Stimulated activated CD4-positive, alpha-beta T cell treated with anti-CD3 and anti-CD28 coated beads, Interleukin-15, amount 100 ng/mL, for 24 hours (primary cell): ENCODE data around the gene FNDC3B.

Source experiments
- DNase-seq: peaks from one replicate; pipeline ENCODE4 v3.0.0-alpha.2; 2020

Gene FNDC3B

GRCh38 chr3:172056416-172056815 is 17.0 kb downstream of the FNDC3B start:
- no peak for DNase-seq

GRCh38 chr3:172057059-172057458 is 17.7 kb downstream of the FNDC3B start:
- DNase-seq = no peak

GRCh38 chr3:172057624-172058327 is 18.4 kb downstream of the FNDC3B start:
- no peak for DNase-seq

- DNase-seq = no peak
These were observed 20.2 kb downstream of the FNDC3B start for GRCh38 chr3:172059532-172059931.

- no peak for DNase-seq
These were observed 20.9 kb downstream of the FNDC3B start for GRCh38 chr3:172060234-172060633.

GRCh38 chr3:172061724-172062184 is 22.4 kb downstream of the FNDC3B start:
- DNase-seq = no peak

- no peak for DNase-seq
These were observed 23.4 kb downstream of the FNDC3B start for GRCh38 chr3:172062761-172063160.

- DNase-seq = no peak
These were observed 24.4 kb downstream of the FNDC3B start for GRCh38 chr3:172063456-172064432.

GRCh38 chr3:172065527-172065926 is 26.1 kb downstream of the FNDC3B start:
- DNase-seq = no peak

GRCh38 chr3:172065967-172066762 is 26.8 kb downstream of the FNDC3B start:
- no peak for DNase-seq

GRCh38 chr3:172066880-172067796 is 27.8 kb downstream of the FNDC3B start:
- DNase-seq = no peak

GRCh38 chr3:172067837-172068440 is 28.6 kb downstream of the FNDC3B start:
- DNase-seq = no peak

- no peak for DNase-seq
These were observed 29.6 kb downstream of the FNDC3B start for GRCh38 chr3:172068977-172069376.

- no peak for DNase-seq
These were observed 30.1 kb downstream of the FNDC3B start for GRCh38 chr3:172069478-172069877.

- no peak for DNase-seq
These were observed 30.9 kb downstream of the FNDC3B start for GRCh38 chr3:172070269-172070668.

GRCh38 chr3:172070802-172071201 is 31.4 kb downstream of the FNDC3B start:
- DNase-seq = no peak

GRCh38 chr3:172071780-172072330 is 32.5 kb downstream of the FNDC3B start:
- no peak for DNase-seq

GRCh38 chr3:172072543-172072942 is 33.2 kb downstream of the FNDC3B start:
- DNase-seq = no peak

GRCh38 chr3:172073262-172073915 is 34.0 kb downstream of the FNDC3B start:
- no peak for DNase-seq

GRCh38 chr3:172074032-172074431 is 34.7 kb downstream of the FNDC3B start:
- no peak for DNase-seq

GRCh38 chr3:172074586-172074985 is 35.2 kb downstream of the FNDC3B start:
- no peak for DNase-seq
